Activated naive CD8-positive, alpha-beta T cell (primary cell): ENCODE measurements around the gene CLDN5.

ENCODE experiments used
- H3K27ac Mint-ChIP-seq: one replicate; pipeline ENCODE4 v1.8.0; 2021; ENCODE audit warnings: mixed read lengths
- H3K27me3 Mint-ChIP-seq: one replicate; pipeline ENCODE4 v1.8.0; 2021; ENCODE audit warnings: mixed read lengths
- H3K36me3 Mint-ChIP-seq: one replicate; pipeline ENCODE4 v1.8.0; 2021; ENCODE audit warnings: mixed read lengths
- H3K4me1 Mint-ChIP-seq: one replicate; pipeline ENCODE4 v1.8.0; 2021; ENCODE audit warnings: low read depth, mixed read lengths
- H3K4me3 Mint-ChIP-seq: one replicate; pipeline ENCODE4 v1.8.0; 2021; ENCODE audit warnings: mild to moderate bottlenecking, mixed read lengths
- H3K9me3 Mint-ChIP-seq: one replicate; pipeline ENCODE4 v1.8.0; 2021; ENCODE audit warnings: low read depth, mixed read lengths

The CLDN5 gene

DNA sequence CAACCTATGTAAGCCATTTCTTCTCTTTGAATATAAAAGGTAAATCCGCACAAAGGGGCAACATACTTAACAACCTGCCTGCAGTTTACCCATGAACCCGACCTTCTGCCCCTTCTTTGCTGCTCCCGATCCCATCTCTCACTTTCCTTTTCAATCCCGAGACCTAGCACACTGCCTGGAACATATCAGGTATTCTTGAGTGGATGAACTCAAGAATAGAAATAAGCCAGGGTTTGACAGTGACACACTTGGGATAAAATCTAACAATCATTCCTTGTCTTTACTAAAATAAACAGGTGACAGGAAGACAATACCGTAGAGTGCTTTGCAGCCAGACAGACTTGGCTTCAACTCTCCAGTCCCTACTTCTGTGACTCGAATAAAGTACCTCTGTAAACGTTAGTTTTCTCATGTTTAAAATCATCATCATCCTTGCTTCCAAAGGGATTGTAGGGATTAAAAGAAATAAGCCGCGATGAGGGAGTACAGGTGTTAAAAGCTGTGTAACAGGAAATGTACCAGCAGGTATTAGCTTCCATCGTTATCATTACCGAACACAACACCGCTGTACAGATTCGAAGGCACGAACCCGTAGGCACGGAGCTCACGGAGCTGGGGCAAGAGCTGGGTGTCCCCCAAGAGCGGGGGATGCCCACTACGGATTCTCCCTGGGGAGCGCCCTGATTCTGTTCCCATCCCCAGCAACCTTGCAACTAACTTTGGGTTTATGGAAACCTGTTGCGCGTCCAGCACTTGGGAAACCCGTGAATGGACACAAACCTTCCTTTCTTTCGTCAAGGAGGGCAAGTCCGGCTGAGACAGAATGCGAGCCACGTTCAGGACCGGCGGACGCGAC is 45.9 kb downstream of the CLDN5 start:
- no peaks in the 10 kb centered on the region for H3K27me3 Mint-ChIP-seq
- H3K9me3 Mint-ChIP-seq: no peaks in the 10 kb centered on the region
- H3K27ac Mint-ChIP-seq: peak overlapping the region; percentile 75
- peak overlapping the region; percentile 99 for H3K4me3 Mint-ChIP-seq
- H3K4me1 Mint-ChIP-seq: peaks cover 38% of the 10 kb centered on the region
- H3K36me3 Mint-ChIP-seq: peaks cover 4% of the 10 kb centered on the region

GRCh38 chr22:19477321-19478044 is 46.7 kb downstream of the CLDN5 start:
- H3K36me3 Mint-ChIP-seq: peaks cover 4% of the 10 kb centered on the region
- H3K9me3 Mint-ChIP-seq: no peaks in the 10 kb centered on the region
- peak overlapping the region; percentile 75 for H3K27ac Mint-ChIP-seq
- no peaks in the 10 kb centered on the region for H3K27me3 Mint-ChIP-seq
- peaks cover 40% of the 10 kb centered on the region for H3K4me1 Mint-ChIP-seq
- peak overlapping the region; percentile 99 for H3K4me3 Mint-ChIP-seq

- no peak overlapping the region for H3K27ac Mint-ChIP-seq
- peaks cover 40% of the 10 kb centered on the region for H3K4me1 Mint-ChIP-seq
- no peaks in the 10 kb centered on the region for H3K9me3 Mint-ChIP-seq
- H3K36me3 Mint-ChIP-seq: peaks cover 4% of the 10 kb centered on the region
- no peak overlapping the region for H3K4me3 Mint-ChIP-seq
- H3K27me3 Mint-ChIP-seq: no peaks in the 10 kb centered on the region
These were observed 48.2 kb downstream of the CLDN5 start for GRCh38 chr22:19476023-19476422.

- Mint-ChIP-seq H3K27me3 (no peaks in the 10 kb centered on the region), H3K4me1 (peaks cover 33% of the 10 kb centered on the region), H3K9me3 (no peaks in the 10 kb centered on the region), H3K36me3 (peaks cover 2% of the 10 kb centered on the region), H3K27ac (no peak overlapping the region), H3K4me3 (no peak overlapping the region)
These were observed 50.6 kb downstream of the CLDN5 start for GRCh38 chr22:19473578-19473977.
